Neural progenitor cell (in vitro differentiated cells): ENCODE results near the gene LIN54.

Experiments
- EZH2 ChIP-seq: fragments of 200-600 bp; sonication (generic); IDR thresholded peaks from 2 replicates; pipeline ENCODE4 v1.6.1; 2017; ENCODE audit warnings: antibody characterized with exemption, mild to moderate bottlenecking, moderate library complexity
- EZH2phosphoT487 ChIP-seq: fragments of 200-600 bp; sonication (generic); IDR thresholded peaks from 2 replicates; pipeline ENCODE4 v1.6.1; 2017; ENCODE audit warnings: antibody characterized with exemption
- TF ChIP-seq, protein P1 (sequence below): fragments of 200-600 bp; sonication (generic); IDR thresholded peaks from 2 replicates; pipeline ENCODE4 v1.5.1; 2017; ENCODE audit warnings: antibody characterized with exemption, mild to moderate bottlenecking

DNA sequence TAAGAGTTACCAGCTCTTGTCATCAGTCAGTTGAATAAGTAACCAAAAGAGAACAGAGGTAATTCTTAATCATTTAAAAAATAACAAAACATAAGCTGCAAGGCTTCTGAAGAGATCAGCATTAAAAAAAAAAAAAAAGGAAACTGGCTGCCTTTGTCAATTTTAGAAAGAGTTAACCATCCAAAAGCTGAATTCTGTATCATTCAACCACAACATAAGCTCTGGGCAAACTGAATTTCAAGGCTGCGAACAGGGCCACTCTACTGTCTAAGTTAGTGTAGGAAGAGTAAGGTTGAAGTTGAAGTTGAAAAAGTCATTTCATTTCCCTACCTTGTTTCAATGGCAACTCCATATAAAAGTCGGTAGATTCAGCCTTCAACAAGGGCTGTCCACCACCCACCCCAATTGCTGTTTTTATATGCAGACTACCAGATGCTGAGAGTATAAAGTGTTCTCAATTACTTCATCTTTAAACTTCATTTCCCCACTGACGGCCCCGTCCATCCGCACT is 1.1 kb upstream of the LIN54 start:
- TF ChIP-seq, protein P1, sequence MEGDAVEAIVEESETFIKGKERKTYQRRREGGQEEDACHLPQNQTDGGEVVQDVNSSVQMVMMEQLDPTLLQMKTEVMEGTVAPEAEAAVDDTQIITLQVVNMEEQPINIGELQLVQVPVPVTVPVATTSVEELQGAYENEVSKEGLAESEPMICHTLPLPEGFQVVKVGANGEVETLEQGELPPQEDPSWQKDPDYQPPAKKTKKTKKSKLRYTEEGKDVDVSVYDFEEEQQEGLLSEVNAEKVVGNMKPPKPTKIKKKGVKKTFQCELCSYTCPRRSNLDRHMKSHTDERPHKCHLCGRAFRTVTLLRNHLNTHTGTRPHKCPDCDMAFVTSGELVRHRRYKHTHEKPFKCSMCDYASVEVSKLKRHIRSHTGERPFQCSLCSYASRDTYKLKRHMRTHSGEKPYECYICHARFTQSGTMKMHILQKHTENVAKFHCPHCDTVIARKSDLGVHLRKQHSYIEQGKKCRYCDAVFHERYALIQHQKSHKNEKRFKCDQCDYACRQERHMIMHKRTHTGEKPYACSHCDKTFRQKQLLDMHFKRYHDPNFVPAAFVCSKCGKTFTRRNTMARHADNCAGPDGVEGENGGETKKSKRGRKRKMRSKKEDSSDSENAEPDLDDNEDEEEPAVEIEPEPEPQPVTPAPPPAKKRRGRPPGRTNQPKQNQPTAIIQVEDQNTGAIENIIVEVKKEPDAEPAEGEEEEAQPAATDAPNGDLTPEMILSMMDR = no peak
- TF ChIP-seq EZH2 = peak; percentile 54
- no peak for TF ChIP-seq EZH2phosphoT487
